ENCODE results near the gene LRP1.

DNA sequence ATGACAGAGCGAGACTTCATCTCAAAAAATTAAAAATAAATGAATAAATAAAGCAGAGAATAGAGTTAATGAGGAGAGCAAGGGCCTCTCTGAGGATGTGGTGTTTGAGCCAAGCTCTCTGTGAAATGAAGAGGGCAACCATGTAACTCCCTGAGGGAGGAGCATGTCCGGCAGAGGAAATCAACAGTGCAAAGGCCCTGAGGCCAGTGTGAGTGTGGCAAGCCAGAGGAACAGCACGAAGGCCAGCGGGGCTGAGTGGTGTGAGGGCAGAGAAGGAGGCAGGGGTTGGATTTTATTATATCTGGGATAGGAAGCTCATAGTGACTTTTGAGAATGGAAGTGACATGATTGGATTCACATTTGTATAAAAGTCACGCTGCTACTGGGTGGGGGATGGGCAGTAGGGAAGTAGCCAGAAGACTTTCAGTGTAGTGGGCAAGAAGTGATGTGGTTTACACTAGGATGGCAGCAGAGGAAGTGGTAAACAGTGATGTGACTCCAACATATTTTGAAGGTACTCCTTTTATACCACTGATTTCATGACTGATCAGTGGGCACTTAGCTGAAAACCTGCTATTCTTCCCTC lies 29.4 kb downstream of the LRP1 start:
- TF ChIP-seq, protein P1, sequence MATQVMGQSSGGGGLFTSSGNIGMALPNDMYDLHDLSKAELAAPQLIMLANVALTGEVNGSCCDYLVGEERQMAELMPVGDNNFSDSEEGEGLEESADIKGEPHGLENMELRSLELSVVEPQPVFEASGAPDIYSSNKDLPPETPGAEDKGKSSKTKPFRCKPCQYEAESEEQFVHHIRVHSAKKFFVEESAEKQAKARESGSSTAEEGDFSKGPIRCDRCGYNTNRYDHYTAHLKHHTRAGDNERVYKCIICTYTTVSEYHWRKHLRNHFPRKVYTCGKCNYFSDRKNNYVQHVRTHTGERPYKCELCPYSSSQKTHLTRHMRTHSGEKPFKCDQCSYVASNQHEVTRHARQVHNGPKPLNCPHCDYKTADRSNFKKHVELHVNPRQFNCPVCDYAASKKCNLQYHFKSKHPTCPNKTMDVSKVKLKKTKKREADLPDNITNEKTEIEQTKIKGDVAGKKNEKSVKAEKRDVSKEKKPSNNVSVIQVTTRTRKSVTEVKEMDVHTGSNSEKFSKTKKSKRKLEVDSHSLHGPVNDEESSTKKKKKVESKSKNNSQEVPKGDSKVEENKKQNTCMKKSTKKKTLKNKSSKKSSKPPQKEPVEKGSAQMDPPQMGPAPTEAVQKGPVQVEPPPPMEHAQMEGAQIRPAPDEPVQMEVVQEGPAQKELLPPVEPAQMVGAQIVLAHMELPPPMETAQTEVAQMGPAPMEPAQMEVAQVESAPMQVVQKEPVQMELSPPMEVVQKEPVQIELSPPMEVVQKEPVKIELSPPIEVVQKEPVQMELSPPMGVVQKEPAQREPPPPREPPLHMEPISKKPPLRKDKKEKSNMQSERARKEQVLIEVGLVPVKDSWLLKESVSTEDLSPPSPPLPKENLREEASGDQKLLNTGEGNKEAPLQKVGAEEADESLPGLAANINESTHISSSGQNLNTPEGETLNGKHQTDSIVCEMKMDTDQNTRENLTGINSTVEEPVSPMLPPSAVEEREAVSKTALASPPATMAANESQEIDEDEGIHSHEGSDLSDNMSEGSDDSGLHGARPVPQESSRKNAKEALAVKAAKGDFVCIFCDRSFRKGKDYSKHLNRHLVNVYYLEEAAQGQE (IDR thresholded peaks at IDR 0.05; ENCODE audit: insufficient replicate concordance, low read depth) = no peak
- TF ChIP-seq, protein P2, sequence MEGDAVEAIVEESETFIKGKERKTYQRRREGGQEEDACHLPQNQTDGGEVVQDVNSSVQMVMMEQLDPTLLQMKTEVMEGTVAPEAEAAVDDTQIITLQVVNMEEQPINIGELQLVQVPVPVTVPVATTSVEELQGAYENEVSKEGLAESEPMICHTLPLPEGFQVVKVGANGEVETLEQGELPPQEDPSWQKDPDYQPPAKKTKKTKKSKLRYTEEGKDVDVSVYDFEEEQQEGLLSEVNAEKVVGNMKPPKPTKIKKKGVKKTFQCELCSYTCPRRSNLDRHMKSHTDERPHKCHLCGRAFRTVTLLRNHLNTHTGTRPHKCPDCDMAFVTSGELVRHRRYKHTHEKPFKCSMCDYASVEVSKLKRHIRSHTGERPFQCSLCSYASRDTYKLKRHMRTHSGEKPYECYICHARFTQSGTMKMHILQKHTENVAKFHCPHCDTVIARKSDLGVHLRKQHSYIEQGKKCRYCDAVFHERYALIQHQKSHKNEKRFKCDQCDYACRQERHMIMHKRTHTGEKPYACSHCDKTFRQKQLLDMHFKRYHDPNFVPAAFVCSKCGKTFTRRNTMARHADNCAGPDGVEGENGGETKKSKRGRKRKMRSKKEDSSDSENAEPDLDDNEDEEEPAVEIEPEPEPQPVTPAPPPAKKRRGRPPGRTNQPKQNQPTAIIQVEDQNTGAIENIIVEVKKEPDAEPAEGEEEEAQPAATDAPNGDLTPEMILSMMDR (IDR thresholded peaks at IDR 0.05; ENCODE audit: insufficient read depth, low read length) = no peak
